ENCODE results near the gene UBR4. TPM values are rescaled to one million over a fixed set of nuclear protein-coding genes. Genes with fewer than 3 reads are reported as not detected.

UBR4 gene
- total and polyA plus RNA-seq, 10 of the 15 experiments (the other 5 are each of a cell fraction or from before 2014, with no cell fraction given), result 34.2 to 124 (median 56.2) TPM

- H4K20me1 ChIP-seq (ENCODE audit: control insufficient read depth, insufficient read depth), result no peaks in the 10 kb centered on the region
- peaks cover 3% of the 10 kb centered on the region; the same call in 1 of the 3 replicates for H3K9me3 ChIP-seq (replicated peaks; ENCODE audit: control insufficient read depth, insufficient read depth, low read length)
- H3K36me3 ChIP-seq (ENCODE audit: control insufficient read depth in 2 of 2, insufficient read depth in 2 of 2, low read length in 1 of 2), result peaks cover 21 to 41% of the 10 kb centered on the region in 2 experiments
- no peaks in the 10 kb centered on the region for H3K79me2 ChIP-seq (ENCODE audit: control insufficient read depth, insufficient read depth, low read length)
- H3K27ac ChIP-seq (ENCODE audit: control insufficient read depth, insufficient read depth), result no peak overlapping the region
- SMC1A ChIA-PET (ENCODE audit: uncharacterized antibody, unreplicated experiment), result interaction anchor here (0.9 to 1.4 kb wide), 2 partner anchors 9 to 72 kb away, joined by 3 read pairs; no protein-coding TSS in a partner anchor
- intact Hi-C loops (cut with micrococcal nuclease; ENCODE audit: unreplicated experiment) (no loop called here), in situ Hi-C loops (cut with MboI) (no loop called here)
- H3K9ac ChIP-seq (ENCODE audit: control insufficient read depth, insufficient read depth, low read length), result no peak overlapping the region
- POLR2A ChIA-PET, result no interaction called here
- H3K4me3 ChIP-seq, result no peak overlapping the region
- RAD21 ChIA-PET (ENCODE audit: unreplicated experiment), result no interaction called here
- TF ChIP-seq JUND (IDR thresholded peaks at IDR 0.05; ENCODE audit: low read depth, low read length) (no peak), FOS (IDR thresholded peaks at IDR 0.05; ENCODE audit: borderline replicate concordance, extremely low read depth, insufficient read length) (no peak), ZZZ3 (IDR thresholded peaks at IDR 0.05; ENCODE audit: control insufficient read depth, insufficient read length, low read depth) (no peak)
- no peak for FAIRE-seq
- no peaks in the 10 kb centered on the region for H3K4me1 ChIP-seq (ENCODE audit: control insufficient read depth, insufficient read depth, low read length)
- CTCF ChIA-PET, result interaction anchor here (0.9 kb wide), 1 partner anchor 224 kb away, joined by 3 read pairs; no protein-coding TSS in a partner anchor
- no peaks in the 10 kb centered on the region for H3K27me3 ChIP-seq (replicated peaks in 1 of 2; ENCODE audit: control insufficient read depth in 2 of 2, insufficient read depth in 2 of 2, low read length in 1 of 2)
- 85% methylated on average over 6 of the region's 6 CpGs for WGBS (ENCODE audit: insufficient coverage, insufficient replicate concordance, low lambda C conversion rate, missing lambda C conversion rate)
- H3K4me2 ChIP-seq (ENCODE audit: control insufficient read depth, insufficient read depth), result no peak overlapping the region
- BruUV-seq (replicated peaks), result no TSS peak
- no peak overlapping the region for H2AFZ ChIP-seq (ENCODE audit: control insufficient read depth, low read depth, low read length)
- no peak for ATAC-seq
- DNase-seq (ENCODE audit: low read depth, low spot score), result no peak
Observed at GRCh38 chr1:19130468-19130867, 79.6 kb downstream of the UBR4 start.

DNA sequence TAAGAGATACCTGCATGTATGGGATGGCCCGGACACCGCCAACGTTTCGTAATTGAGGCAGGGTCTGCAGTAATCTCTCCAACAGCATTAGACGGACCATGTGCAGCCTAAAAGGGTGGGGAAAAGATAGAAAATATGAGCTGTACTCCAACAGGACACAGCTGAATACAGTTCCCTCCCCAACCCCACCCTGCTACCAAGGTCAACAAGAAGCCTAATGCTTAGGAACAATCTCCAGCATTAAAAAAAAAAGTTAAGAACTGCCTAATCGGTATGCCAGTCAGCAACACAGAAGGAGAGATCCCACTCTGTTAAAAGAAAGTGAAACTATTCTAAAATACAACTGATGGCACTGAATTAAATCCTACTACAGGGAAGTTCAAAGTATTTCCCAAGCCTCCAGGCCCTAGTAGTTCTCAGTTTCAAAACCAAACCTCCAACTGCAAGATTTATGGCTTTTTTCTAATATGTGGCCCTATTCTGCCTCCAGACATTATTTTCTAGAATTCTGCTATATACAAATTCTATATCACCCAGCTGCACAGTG, 81.0 kb downstream of the UBR4 start:
- Histone ChIP-seq H3K79me2 (ENCODE audit: control insufficient read depth, insufficient read depth, low read length) (no peaks in the 10 kb centered on the region), H4K20me1 (ENCODE audit: control insufficient read depth, insufficient read depth) (no peaks in the 10 kb centered on the region), H3K4me3 (no peak overlapping the region), H3K9me3 (replicated peaks; ENCODE audit: control insufficient read depth, insufficient read depth, low read length) (peaks cover 3% of the 10 kb centered on the region; the same call in 1 of the 3 replicates), H3K27ac (ENCODE audit: control insufficient read depth, insufficient read depth) (no peak overlapping the region), H2AFZ (ENCODE audit: control insufficient read depth, low read depth, low read length) (no peak overlapping the region), H3K4me1 (ENCODE audit: control insufficient read depth, insufficient read depth, low read length) (peaks cover 9% of the 10 kb centered on the region), H3K9ac (ENCODE audit: control insufficient read depth, insufficient read depth, low read length) (no peak overlapping the region), H3K36me3 (ENCODE audit: control insufficient read depth in 2 of 2, insufficient read depth in 2 of 2, low read length in 1 of 2) (peaks cover 27 to 32% of the 10 kb centered on the region in 2 experiments), H3K4me2 (ENCODE audit: control insufficient read depth, insufficient read depth) (no peak overlapping the region), H3K27me3 (replicated peaks in 1 of 2; ENCODE audit: control insufficient read depth in 2 of 2, insufficient read depth in 2 of 2, low read length in 1 of 2) (no peaks in the 10 kb centered on the region)
- no TSS peak for BruUV-seq (replicated peaks)
- ChIA-PET SMC1A (ENCODE audit: uncharacterized antibody, unreplicated experiment) (interaction anchor here (1.1 to 1.7 kb wide), 5 partner anchors 9 to 41 kb away, joined by 3 to 5 read pairs (median 3); no protein-coding TSS in a partner anchor), POLR2A (interaction anchor here (0.5 kb wide), 1 partner anchor 52 kb away, joined by 4 read pairs; no protein-coding TSS in a partner anchor), RAD21 (ENCODE audit: unreplicated experiment) (interaction anchor here (1.3 kb wide), 1 partner anchor 220 kb away, joined by 4 read pairs; no protein-coding TSS in a partner anchor), CTCF (interaction anchor here (1.0 to 1.4 kb wide), 3 partner anchors 15 to 245 kb away, joined by 3 to 4 read pairs (median 3); no protein-coding TSS in a partner anchor)
- in situ Hi-C loops (cut with MboI) (no loop called here), intact Hi-C loops (cut with micrococcal nuclease; ENCODE audit: unreplicated experiment) (no loop called here)
- ATAC-seq (no peak), DNase-seq (ENCODE audit: low read depth, low spot score) (no peak), FAIRE-seq (no peak)
- WGBS (ENCODE audit: insufficient coverage, insufficient replicate concordance, low lambda C conversion rate, missing lambda C conversion rate), result 98% methylated on average over 6 of the region's 6 CpGs
- no peak for TF ChIP-seq NR2C2 (IDR thresholded peaks at IDR 0.05; ENCODE audit: borderline replicate concordance, control insufficient read depth, insufficient read length, low read depth)
- no peak for TF ChIP-seq BHLHE40 (IDR thresholded peaks at IDR 0.05; ENCODE audit: borderline replicate concordance in 1 of 2, low read depth in 2 of 2, low read length in 1 of 2)
- no peak for TF ChIP-seq ZNF687 (IDR thresholded peaks at IDR 0.05)
- TF ChIP-seq CREB1 (IDR thresholded peaks at IDR 0.05; ENCODE audit: low read depth), result no peak
- TF ChIP-seq, protein P1, sequence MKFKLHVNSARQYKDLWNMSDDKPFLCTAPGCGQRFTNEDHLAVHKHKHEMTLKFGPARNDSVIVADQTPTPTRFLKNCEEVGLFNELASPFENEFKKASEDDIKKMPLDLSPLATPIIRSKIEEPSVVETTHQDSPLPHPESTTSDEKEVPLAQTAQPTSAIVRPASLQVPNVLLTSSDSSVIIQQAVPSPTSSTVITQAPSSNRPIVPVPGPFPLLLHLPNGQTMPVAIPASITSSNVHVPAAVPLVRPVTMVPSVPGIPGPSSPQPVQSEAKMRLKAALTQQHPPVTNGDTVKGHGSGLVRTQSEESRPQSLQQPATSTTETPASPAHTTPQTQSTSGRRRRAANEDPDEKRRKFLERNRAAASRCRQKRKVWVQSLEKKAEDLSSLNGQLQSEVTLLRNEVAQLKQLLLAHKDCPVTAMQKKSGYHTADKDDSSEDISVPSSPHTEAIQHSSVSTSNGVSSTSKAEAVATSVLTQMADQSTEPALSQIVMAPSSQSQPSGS (IDR thresholded peaks at IDR 0.05; ENCODE audit: low read length), result no peak
- TF ChIP-seq ZNF622 (IDR thresholded peaks at IDR 0.05), result no peak
- no peak for TF ChIP-seq MEF2B (IDR thresholded peaks at IDR 0.05; ENCODE audit: partially characterized antibody, poor library complexity, severe bottlenecking)
- no peak for TF ChIP-seq IKZF1 (conservative IDR thresholded peaks at IDR 0.05)
- TF ChIP-seq JUND (IDR thresholded peaks at IDR 0.05; ENCODE audit: low read depth, low read length), result no peak

Measured in GM12878 (cell line).